ENCODE results near the gene QPCTL.

DNA sequence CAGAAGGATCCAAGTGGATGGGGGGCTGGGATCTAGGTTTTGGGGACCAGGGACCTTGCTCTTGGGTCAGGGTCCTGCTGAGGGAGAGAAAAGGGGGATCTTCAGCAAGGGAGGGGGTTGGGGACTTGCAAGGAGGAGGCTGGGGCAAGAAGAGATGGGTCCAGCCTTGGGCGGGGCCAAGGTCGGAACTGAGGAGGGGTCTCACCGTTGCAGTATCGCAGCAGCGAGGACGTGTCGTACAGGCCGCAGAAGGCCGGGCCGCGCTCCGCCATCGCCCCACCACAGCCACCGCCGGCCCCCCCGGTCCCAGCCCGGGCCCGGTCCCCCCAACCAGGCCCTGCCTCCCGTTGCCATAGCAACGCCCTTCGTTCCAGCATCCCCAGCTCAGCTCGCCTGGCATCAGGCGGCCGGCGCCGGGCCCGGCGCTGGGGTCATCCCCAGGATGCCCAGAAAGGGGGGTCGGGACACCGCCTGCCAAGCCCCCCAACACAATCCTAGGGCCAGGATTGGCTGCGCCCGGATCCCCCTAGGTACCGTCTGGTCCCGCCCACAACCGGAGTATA is 47.3 kb upstream of the QPCTL start:
- TF ChIP-seq, protein P1, sequence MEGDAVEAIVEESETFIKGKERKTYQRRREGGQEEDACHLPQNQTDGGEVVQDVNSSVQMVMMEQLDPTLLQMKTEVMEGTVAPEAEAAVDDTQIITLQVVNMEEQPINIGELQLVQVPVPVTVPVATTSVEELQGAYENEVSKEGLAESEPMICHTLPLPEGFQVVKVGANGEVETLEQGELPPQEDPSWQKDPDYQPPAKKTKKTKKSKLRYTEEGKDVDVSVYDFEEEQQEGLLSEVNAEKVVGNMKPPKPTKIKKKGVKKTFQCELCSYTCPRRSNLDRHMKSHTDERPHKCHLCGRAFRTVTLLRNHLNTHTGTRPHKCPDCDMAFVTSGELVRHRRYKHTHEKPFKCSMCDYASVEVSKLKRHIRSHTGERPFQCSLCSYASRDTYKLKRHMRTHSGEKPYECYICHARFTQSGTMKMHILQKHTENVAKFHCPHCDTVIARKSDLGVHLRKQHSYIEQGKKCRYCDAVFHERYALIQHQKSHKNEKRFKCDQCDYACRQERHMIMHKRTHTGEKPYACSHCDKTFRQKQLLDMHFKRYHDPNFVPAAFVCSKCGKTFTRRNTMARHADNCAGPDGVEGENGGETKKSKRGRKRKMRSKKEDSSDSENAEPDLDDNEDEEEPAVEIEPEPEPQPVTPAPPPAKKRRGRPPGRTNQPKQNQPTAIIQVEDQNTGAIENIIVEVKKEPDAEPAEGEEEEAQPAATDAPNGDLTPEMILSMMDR (IDR thresholded peaks at IDR 0.05) = no peak
- TF ChIP-seq POLR2A (IDR thresholded peaks at IDR 0.05) = no peak

Data from prostate gland (tissue), 2 donors.